GM23338 (cell line): Measurements from ENCODE around the gene VPS41. TPM values are rescaled to one million over a fixed set of nuclear protein-coding genes. Genes with fewer than 3 reads are reported as not detected.

ENCODE experiments used
- ATAC-seq: fragments of 200-7000 bp; cut with Tn5 transposase; 3 replicates; pipeline ENCODE4 v1.9.1; 2020
- DNase-seq: peaks from one replicate; pipeline ENCODE4 v3.0.0-alpha.2; 2015; ENCODE audit warnings: low spot score
- H2AFZ ChIP-seq: fragments of 200-600 bp; sonication (generic); 2 replicates; pipeline ENCODE4 v1.8.0; 2016; ENCODE audit warnings: antibody characterized with exemption, mild to moderate bottlenecking, moderate library complexity
- H3F3A ChIP-seq: fragments of 200-600 bp; sonication (generic); replicated peaks from 2 replicates; pipeline ENCODE4 v1.8.0; 2017; ENCODE audit warnings: antibody characterized with exemption, mixed run types, low read depth
- H3K27ac ChIP-seq: fragments of 200-600 bp; sonication (generic); 2 replicates; pipeline ENCODE4 v1.6.1; 2016; ENCODE audit warnings: low read depth
- H3K27me3 ChIP-seq: fragments of 200-600 bp; sonication (generic); 2 replicates; pipeline ENCODE4 v1.8.0; 2016; ENCODE audit warnings: mild to moderate bottlenecking, mixed run types, moderate library complexity; ENCODE audit not compliant: insufficient read depth
- H3K36me3 ChIP-seq: fragments of 200-600 bp; sonication (generic); 2 replicates; pipeline ENCODE4 v1.8.0; 2016; ENCODE audit warnings: mild to moderate bottlenecking; ENCODE audit not compliant: insufficient read depth
- H3K4me1 ChIP-seq: fragments of 200-600 bp; sonication (generic); 2 replicates; pipeline ENCODE4 v1.8.0; 2016; ENCODE audit warnings: mild to moderate bottlenecking, moderate library complexity; ENCODE audit not compliant: insufficient read depth
- H3K4me2 ChIP-seq: fragments of 200-600 bp; sonication (generic); 2 replicates; pipeline ENCODE4 v1.7.1; 2017; ENCODE audit warnings: mixed run types
- H3K4me3 ChIP-seq: fragments of 200-600 bp; sonication (generic); 2 replicates; pipeline ENCODE4 v1.6.1; 2016; ENCODE audit warnings: mixed run types
- H3K79me2 ChIP-seq: fragments of 200-600 bp; sonication (generic); replicated peaks from 2 replicates; pipeline ENCODE4 v1.8.0; 2017; ENCODE audit warnings: mild to moderate bottlenecking; ENCODE audit not compliant: insufficient read depth
- H3K9me2 ChIP-seq: fragments of 200-600 bp; sonication (generic); 2 replicates; pipeline ENCODE4 v1.8.0; 2017; ENCODE audit not compliant: insufficient read depth
- H4K20me1 ChIP-seq: fragments of 200-600 bp; sonication (generic); replicated peaks from 2 replicates; pipeline ENCODE4 v1.8.0; 2017; ENCODE audit warnings: mild to moderate bottlenecking; ENCODE audit not compliant: insufficient read depth
- H3K27ac Mint-ChIP-seq: 2 replicates; pipeline ENCODE4 v1.8.0; 2020; ENCODE audit warnings: inconsistent platforms, mild to moderate bottlenecking, moderate library complexity, mixed read lengths
- H3K27me3 Mint-ChIP-seq: 3 replicates; pipeline ENCODE4 v1.8.0; 2022; ENCODE audit warnings: low read depth, mild to moderate bottlenecking, moderate library complexity, mixed read lengths, inconsistent platforms; ENCODE audit not compliant: insufficient read depth, poor library complexity
- H3K36me3 Mint-ChIP-seq: 3 replicates; pipeline ENCODE4 v1.8.0; 2021; ENCODE audit warnings: low read depth, mild to moderate bottlenecking, inconsistent platforms, moderate library complexity, mixed read lengths
- H3K4me1 Mint-ChIP-seq: 3 replicates; pipeline ENCODE4 v1.8.0; 2020; ENCODE audit warnings: mild to moderate bottlenecking, inconsistent platforms, mixed read lengths
- H3K4me3 Mint-ChIP-seq: 3 replicates; pipeline ENCODE4 v1.8.0; 2021; ENCODE audit warnings: moderate library complexity, mild to moderate bottlenecking, inconsistent platforms, mixed read lengths
- H3K9me3 Mint-ChIP-seq: 3 replicates; pipeline ENCODE4 v1.8.0; 2020; ENCODE audit warnings: moderate library complexity, mild to moderate bottlenecking, inconsistent platforms, mixed read lengths
- EZH2 ChIP-seq: fragments of 200-600 bp; sonication (generic); IDR thresholded peaks from one replicate; pipeline ENCODE4 v1.8.0; 2017; ENCODE audit warnings: antibody characterized with exemption, mild to moderate bottlenecking, low read depth; ENCODE audit not compliant: unreplicated experiment
- EZH2phosphoT487 ChIP-seq: fragments of 200-600 bp; sonication (generic); IDR thresholded peaks from one replicate; pipeline ENCODE4 v1.8.1; 2018; ENCODE audit warnings: antibody characterized with exemption; ENCODE audit not compliant: unreplicated experiment
- JUNB ChIP-seq: IDR thresholded peaks from one replicate; pipeline ENCODE4 v1.6.1; 2016; ENCODE audit warnings: antibody characterized with exemption; ENCODE audit not compliant: unreplicated experiment
- NANOG ChIP-seq: IDR thresholded peaks from 2 replicates; pipeline ENCODE4 v1.6.1; 2016; ENCODE audit warnings: antibody characterized with exemption, borderline replicate concordance
- polyA plus RNA-seq: library from polyadenylated mRNA; unstranded; fragments of >200 nt; fragmentation: Nextera tagmentation; extraction: Ambion mirVana; gene quantifications from 2 replicates; pipeline ENCODE4 v1.2.1, GENCODE V29; 2016
- total RNA-seq: library from RNA; depleted of rRNA; stranded (reverse); fragments of >200 nt; shearing (Covaris generic); gene quantifications from 2 replicates; pipeline ENCODE4 v1.2.3, GENCODE V29; 2014
- TF ChIP-seq, protein P1 (sequence below): IDR thresholded peaks from one replicate; pipeline ENCODE4 v1.6.1; 2018; ENCODE audit warnings: antibody characterized with exemption; ENCODE audit not compliant: unreplicated experiment
- TF ChIP-seq, protein P2 (sequence below), 2 experiments: fragments of 200-600 bp in 1 of 2; sonication (generic) in 1 of 2; conservative IDR thresholded peaks; 2 replicates each; pipeline versions ENCODE4 v1.5.1 to v1.6.1; 2016 to 2017; ENCODE audit warnings: antibody characterized with exemption in 2 of 2, low read depth in 2 of 2, mild to moderate bottlenecking in 2 of 2, moderate library complexity in 1 of 2

The VPS41 gene
- total and polyA plus RNA-seq, 2 experiments from 2014 or later = 20.2 to 41.2 TPM

DNA sequence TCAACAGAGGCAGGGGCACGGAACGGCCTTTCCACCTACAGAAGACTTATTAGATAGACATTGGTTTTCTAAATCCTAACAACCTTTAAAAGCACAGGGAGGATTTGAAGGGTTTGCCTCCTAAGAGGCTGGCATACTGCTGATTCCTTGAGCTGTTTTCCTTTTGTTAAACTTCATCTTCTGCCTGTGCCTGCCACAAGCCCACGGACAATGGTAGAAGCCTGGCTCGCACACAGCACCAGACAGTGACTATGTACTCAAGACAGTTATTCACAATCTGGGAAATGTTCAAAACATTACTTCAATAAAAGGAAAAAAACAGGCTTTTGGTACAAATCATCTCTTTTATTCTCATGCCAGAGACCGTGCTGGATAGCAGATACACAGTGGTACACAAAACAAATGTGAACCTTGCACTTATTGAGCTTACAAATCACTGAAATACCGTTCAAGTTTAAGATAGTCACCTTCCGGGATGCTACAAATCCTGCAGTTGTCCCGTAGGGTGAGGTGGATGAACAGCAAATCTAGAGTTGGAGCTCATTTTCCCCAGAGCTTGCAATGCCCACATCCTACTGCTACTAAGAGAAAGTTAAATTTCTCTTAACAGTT is 63.9 kb downstream of the VPS41 start (continued):
- TF ChIP-seq, protein P1, sequence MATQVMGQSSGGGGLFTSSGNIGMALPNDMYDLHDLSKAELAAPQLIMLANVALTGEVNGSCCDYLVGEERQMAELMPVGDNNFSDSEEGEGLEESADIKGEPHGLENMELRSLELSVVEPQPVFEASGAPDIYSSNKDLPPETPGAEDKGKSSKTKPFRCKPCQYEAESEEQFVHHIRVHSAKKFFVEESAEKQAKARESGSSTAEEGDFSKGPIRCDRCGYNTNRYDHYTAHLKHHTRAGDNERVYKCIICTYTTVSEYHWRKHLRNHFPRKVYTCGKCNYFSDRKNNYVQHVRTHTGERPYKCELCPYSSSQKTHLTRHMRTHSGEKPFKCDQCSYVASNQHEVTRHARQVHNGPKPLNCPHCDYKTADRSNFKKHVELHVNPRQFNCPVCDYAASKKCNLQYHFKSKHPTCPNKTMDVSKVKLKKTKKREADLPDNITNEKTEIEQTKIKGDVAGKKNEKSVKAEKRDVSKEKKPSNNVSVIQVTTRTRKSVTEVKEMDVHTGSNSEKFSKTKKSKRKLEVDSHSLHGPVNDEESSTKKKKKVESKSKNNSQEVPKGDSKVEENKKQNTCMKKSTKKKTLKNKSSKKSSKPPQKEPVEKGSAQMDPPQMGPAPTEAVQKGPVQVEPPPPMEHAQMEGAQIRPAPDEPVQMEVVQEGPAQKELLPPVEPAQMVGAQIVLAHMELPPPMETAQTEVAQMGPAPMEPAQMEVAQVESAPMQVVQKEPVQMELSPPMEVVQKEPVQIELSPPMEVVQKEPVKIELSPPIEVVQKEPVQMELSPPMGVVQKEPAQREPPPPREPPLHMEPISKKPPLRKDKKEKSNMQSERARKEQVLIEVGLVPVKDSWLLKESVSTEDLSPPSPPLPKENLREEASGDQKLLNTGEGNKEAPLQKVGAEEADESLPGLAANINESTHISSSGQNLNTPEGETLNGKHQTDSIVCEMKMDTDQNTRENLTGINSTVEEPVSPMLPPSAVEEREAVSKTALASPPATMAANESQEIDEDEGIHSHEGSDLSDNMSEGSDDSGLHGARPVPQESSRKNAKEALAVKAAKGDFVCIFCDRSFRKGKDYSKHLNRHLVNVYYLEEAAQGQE = no peak
- TF ChIP-seq EZH2 = no peak

DNA sequence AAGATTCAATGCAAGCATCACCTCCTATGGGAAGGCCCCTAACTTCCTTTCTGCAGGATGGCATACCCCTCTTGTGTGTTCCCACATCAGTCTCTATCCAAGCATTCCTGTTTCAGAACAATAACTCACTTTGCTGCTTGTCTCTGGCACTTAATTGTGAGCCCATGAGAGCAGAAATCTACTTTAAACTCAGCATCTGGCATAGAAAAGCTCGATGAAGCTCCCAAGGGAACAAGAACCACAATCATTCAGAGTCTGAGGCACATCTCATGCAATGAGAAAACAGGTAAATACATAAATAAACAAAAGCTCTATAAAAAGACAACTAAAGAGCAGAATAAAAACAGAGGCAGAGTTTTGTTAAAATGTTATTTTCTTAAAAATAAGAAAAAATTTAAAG is 66.2 kb downstream of the VPS41 start:
- TF ChIP-seq EZH2phosphoT487 (no peak), EZH2 (no peak), NANOG (no peak)
- Mint-ChIP-seq H3K27me3 (no peaks in the 10 kb centered on the region), H3K4me1 (peaks cover 3% of the 10 kb centered on the region; the same call in 2 of the 3 replicates), H3K27ac (no peak overlapping the region), H3K36me3 (no peaks in the 10 kb centered on the region; the same call in 2 of the 3 replicates), H3K4me3 (no peak overlapping the region), H3K9me3 (no peaks in the 10 kb centered on the region)
- H3K27ac ChIP-seq = no peak overlapping the region
- peaks cover 18% of the 10 kb centered on the region; the same call in 1 of the 2 replicates for H3K79me2 ChIP-seq
- no peak overlapping the region for H2AFZ ChIP-seq
- no peak overlapping the region for H3K4me2 ChIP-seq
- DNase-seq (no peak), ATAC-seq (no peak)
- H3K27me3 ChIP-seq = no peaks in the 10 kb centered on the region
- no peaks in the 10 kb centered on the region for H4K20me1 ChIP-seq
- no peaks in the 10 kb centered on the region for H3K9me2 ChIP-seq
- H3F3A ChIP-seq = no peaks in the 10 kb centered on the region
- no peaks in the 10 kb centered on the region for H3K4me1 ChIP-seq
- no peak overlapping the region for H3K4me3 ChIP-seq
- no peaks in the 10 kb centered on the region for H3K36me3 ChIP-seq

DNA sequence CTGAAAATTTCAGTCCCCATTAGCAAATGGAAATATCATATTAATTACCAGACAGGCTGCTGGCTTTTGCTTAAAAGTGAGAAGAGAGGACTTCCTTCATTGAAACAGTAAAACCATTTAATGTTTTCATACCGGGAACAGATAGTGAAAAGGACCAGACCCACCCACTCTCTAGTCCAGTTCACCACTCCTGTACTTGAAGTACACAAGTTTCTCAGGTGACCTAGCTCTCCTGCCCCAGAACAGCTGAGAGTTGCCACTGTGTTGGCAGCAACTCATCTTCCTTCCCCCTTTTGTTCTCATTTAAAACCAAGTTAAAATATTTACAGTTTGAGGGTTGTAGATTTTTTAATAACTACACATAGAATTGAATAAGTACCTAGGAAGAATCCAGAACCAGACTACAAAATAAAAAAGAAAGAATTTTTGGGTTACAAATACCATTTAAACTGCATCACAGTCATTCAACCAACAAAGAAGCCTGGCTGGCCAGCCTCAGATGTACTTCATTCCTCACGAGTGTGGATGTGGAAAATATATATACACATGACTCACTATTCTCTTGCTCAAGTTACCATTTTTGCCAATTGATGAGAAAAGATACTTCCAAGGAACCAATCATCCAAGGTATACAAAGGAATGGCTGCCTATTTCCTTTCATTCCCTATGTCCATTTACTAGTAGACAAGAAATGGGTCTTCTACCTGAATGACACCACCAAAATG is 68.1 kb downstream of the VPS41 start:
- Mint-ChIP-seq H3K4me3 (no peak overlapping the region), H3K27me3 (no peaks in the 10 kb centered on the region), H3K9me3 (peaks cover 3% of the 10 kb centered on the region; the same call in 2 of the 3 replicates), H3K27ac (no peak overlapping the region), H3K4me1 (peaks cover 3% of the 10 kb centered on the region; the same call in 2 of the 3 replicates), H3K36me3 (peaks cover 6% of the 10 kb centered on the region; the same call in 1 of the 3 replicates)
- ATAC-seq = no peak
- peaks cover 18% of the 10 kb centered on the region; the same call in 1 of the 2 replicates for H3K79me2 ChIP-seq
- TF ChIP-seq, protein P2, sequence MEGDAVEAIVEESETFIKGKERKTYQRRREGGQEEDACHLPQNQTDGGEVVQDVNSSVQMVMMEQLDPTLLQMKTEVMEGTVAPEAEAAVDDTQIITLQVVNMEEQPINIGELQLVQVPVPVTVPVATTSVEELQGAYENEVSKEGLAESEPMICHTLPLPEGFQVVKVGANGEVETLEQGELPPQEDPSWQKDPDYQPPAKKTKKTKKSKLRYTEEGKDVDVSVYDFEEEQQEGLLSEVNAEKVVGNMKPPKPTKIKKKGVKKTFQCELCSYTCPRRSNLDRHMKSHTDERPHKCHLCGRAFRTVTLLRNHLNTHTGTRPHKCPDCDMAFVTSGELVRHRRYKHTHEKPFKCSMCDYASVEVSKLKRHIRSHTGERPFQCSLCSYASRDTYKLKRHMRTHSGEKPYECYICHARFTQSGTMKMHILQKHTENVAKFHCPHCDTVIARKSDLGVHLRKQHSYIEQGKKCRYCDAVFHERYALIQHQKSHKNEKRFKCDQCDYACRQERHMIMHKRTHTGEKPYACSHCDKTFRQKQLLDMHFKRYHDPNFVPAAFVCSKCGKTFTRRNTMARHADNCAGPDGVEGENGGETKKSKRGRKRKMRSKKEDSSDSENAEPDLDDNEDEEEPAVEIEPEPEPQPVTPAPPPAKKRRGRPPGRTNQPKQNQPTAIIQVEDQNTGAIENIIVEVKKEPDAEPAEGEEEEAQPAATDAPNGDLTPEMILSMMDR (conservative IDR thresholded peaks at IDR 0.05; ENCODE audit: low read depth in 2 of 2) = no peak
- TF ChIP-seq EZH2 (no peak), JUNB (no peak)
- H3K27ac ChIP-seq = no peak overlapping the region
- no peaks in the 10 kb centered on the region for H3K9me2 ChIP-seq
- no peaks in the 10 kb centered on the region for H3K36me3 ChIP-seq
- H3K27me3 ChIP-seq = no peaks in the 10 kb centered on the region
- no peak overlapping the region for H3K4me3 ChIP-seq
- no peak overlapping the region for H2AFZ ChIP-seq
- no peaks in the 10 kb centered on the region for H3F3A ChIP-seq
- H3K4me2 ChIP-seq = no peak overlapping the region
- H3K4me1 ChIP-seq = 0 out of 2 replicates have a peak, but pooled peaks cover 3% of the 10 kb centered on the region
- no peaks in the 10 kb centered on the region; the same call in 1 of the 2 replicates for H4K20me1 ChIP-seq
- DNase-seq = no peak
